GM21619 (cell line): ENCODE results near the gene KLKB1.

ENCODE experiments used
- ATAC-seq: cut with Tn5 transposase; IDR thresholded peaks from one replicate; pipeline ENCODE4 v1.9.1; 2021; ENCODE audit not compliant: unreplicated experiment

Gene KLKB1

DNA sequence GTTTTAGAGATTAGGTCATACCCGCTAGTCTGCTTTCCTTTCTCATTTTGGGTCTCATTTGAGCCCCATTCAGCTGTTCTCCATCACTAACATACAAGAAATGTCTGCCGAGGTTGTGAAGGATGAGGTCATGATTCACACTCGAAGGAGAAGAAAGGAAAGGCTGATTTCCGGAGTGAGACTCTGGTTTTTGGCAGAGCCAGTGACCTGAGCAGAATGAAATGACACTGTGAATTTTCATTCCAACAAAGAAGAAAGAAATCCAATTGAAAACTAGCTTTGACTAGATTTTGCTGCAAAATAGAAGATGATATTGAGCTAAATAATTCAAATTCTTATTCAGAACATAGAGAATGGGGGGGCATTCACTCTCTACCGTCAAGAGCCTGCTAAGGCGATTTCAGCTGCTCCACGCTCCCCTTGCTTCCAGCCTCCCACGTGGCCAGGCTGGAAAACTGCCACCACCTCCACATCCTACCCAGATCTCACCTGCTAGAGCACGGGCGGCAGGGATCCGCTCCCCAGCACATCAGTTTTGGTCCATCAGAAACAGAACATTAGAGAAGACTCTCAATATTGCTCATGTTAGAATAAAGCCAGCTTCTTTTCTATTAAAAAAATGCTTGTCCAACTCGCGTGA, 77.7 kb downstream of the KLKB1 start:
- no peak for ATAC-seq

DNA sequence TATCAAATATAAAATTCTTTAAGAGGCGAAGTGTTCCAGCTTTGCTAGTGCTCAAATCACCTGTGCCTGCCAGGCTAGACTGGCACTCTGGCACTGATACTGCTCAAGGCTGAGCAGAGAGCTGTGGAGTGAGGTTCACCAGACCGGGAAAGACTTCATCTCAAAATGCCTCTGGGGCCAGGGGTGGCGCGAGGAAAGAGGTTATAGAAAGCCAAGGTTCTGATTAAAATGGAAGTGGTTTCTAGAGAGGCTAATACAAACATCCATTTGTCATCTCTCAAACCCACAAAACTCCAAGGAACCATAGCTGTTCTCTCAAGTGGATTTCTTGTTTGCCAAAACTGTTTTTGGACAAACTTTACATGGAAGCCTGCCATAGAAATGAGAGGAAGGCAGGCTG, 80.2 kb downstream of the KLKB1 start:
- no peak for ATAC-seq

DNA sequence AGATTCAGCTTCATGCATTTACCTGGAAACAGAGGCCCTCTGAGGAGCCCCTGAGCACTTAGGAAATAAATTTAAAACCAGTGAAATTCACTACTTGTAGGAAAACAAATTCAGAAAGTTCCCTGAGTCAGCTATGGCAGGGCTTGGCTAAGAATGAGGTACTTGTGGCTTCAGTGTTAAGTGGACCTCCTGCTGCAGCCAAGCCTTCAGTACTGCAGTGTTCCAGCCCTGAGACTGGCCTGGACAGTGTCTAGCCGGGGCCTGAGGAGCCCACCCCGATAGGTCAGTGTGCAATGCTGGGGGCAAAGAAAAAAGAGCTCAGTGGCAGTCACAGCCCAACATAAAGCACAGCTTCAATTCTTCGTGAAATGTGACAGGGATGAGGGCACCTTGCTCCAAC, 80.6 kb downstream of the KLKB1 start:
- ATAC-seq: no peak
